C4-2B (cell line): ENCODE measurements around the gene SLC44A5.

Source experiments
- ZFX ChIP-seq: fragments of 450-650 bp; IDR thresholded peaks from 2 replicates; pipeline ENCODE4 v1.6.1; 2017
- TF ChIP-seq, protein P1 (sequence below): fragments of 450-650 bp; conservative IDR thresholded peaks from 2 replicates; pipeline ENCODE4 v1.5.1; 2017; ENCODE audit warnings: mild to moderate bottlenecking

DNA sequence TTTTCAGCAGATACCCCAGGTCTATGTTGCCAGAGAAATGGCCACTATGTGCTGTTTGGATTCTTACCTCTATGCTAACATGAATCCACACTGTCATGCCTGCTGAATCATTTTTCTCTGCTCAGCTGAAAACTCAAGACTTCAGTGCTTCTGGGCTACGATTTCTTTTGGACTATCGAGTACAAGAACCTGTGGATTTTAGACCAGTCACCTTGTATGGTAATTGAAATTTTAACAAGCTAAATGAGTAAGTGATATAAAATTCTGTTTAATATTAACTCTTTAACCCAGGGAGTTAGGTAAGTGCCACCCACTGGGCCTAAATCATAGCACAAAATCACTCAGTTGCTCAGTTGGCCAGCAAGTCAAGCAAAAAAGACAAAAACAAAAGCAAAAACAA, 440.9 kb downstream of the SLC44A5 start:
- TF ChIP-seq, protein P1, sequence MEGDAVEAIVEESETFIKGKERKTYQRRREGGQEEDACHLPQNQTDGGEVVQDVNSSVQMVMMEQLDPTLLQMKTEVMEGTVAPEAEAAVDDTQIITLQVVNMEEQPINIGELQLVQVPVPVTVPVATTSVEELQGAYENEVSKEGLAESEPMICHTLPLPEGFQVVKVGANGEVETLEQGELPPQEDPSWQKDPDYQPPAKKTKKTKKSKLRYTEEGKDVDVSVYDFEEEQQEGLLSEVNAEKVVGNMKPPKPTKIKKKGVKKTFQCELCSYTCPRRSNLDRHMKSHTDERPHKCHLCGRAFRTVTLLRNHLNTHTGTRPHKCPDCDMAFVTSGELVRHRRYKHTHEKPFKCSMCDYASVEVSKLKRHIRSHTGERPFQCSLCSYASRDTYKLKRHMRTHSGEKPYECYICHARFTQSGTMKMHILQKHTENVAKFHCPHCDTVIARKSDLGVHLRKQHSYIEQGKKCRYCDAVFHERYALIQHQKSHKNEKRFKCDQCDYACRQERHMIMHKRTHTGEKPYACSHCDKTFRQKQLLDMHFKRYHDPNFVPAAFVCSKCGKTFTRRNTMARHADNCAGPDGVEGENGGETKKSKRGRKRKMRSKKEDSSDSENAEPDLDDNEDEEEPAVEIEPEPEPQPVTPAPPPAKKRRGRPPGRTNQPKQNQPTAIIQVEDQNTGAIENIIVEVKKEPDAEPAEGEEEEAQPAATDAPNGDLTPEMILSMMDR: no peak
- TF ChIP-seq ZFX: no peak
